ENCODE data around the gene AKR1C2. TPM values are rescaled to one million over a fixed set of nuclear protein-coding genes. Genes with fewer than 3 reads are reported as not detected.
"Not testable (repeated sequence)": the region's sequence is repeated elsewhere in the genome, so short reads cannot be mapped to it uniquely, and the experiment has no call there.

The AKR1C2 gene
- total and polyA plus RNA-seq, 9 donors: 2.0 to 24.5 (median 14.0) TPM

DNA sequence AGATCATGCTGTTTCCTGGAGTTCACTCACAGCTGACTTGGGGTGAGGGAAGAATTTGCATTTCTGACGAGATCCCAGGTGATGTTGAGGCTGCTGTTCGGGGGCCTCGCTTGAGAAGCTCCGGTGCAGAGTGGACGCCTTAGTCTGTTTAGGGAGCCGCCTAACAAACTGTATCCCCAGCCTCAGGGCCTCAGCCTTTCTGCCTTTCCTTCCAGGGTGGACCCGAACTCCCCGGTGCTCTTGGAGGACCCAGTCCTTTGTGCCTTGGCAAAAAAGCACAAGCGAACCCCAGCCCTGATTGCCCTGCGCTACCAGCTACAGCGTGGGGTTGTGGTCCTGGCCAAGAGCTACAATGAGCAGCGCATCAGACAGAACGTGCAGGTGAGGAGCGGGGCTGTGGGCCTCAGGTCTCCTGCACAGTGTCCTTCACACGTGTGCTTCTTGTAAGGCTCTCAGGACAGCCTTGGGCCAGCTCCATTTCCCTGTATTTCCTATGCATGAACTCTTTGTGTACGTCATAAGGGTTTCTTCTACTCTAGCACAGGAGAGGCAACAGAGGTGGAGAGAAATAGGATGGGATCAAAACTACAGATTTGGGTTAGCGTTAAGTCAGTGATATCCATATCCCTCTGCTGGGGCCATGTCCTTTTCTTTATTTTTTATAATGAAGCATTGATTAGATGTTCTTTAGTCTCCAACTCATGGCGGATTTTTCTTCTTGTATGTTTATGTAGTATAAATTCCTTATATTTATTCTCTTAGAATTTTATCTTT lies 31.1 kb downstream of the AKR1C2 start:
- DNase-seq; intact Hi-C loops (cut with DNase I); H3K27me3 ChIP-seq; H3K27ac ChIP-seq; H3K9me3 ChIP-seq; H3K4me1 ChIP-seq (ENCODE audit: insufficient read depth); H3K4me3 ChIP-seq; H3K36me3 ChIP-seq: not testable (repeated sequence)
- WGBS, 3 donors: 96 to 99% (median 97%) methylated on average over 8 to 17 of the region's 18 CpGs

DNA sequence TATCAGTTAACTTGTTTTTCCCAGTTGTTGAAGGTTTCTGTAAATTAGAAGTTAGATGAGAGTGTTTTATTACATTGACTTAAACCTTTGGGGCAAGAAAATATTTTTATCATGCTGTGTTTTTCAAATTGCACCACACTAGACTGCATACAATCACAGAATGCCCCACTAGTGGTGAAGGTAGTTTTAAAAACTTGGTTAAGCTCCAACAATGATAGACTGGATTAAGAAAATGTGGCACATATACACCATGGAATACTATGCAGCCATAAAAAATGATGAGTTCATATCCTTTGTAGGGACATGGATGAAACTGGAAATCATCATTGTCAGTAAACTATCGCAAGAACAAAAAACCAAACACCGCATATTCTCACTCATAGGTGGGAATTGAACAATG lies 33.3 kb downstream of the AKR1C2 start:
- H3K27me3 ChIP-seq; H3K36me3 ChIP-seq; intact Hi-C loops (cut with DNase I); H3K4me3 ChIP-seq; H3K9me3 ChIP-seq; H3K4me1 ChIP-seq (ENCODE audit: insufficient read depth); DNase-seq; H3K27ac ChIP-seq: not testable (repeated sequence)
- 91 to 100% (median 100%) methylated on average over 2 of the region's 2 CpGs for WGBS, 3 donors

DNA sequence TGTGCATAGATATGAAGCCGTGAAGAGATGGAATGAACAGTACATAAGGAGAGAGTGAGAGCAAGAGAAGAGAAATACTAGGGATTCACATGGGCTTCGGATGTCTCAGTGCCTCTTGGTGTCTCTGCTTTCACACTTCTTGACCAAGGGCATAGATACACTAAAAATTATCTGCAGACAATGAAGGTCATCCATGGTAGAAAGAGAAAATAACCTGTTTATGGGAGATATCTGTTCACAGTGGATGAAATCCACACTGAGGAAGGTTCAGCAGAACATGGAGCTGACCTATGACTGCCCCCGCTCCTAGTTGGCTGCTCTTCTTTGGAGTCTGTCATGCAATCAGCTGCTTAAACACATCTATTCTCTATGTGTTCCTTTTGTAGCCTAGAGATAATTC lies 34.4 kb downstream of the AKR1C2 start:
- H3K4me3 ChIP-seq; intact Hi-C loops (cut with DNase I): not testable (repeated sequence)
- WGBS, 3 donors: 92 to 97% (median 93%) methylated on average over 3 of the region's 3 CpGs

DNA sequence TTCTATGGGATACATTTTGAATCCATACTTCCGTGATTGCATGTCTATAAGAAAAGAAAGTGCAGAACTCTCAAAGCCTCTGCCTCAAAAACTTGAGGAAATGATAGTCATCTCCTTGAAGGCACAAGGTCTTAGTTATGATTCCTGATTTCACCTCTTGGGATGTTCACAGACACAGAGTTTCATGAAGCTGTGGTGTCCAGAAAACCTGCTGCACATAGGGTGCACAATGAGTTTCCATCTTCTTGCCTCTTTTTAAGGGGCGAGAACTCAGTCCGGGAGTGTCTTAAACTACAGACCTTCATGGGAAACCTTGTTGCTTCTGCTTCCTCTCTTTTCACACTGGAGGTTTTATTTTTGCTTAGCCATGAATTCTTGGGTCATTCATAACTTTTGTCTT lies 36.5 kb downstream of the AKR1C2 start:
- H3K36me3 ChIP-seq; DNase-seq; H3K27ac ChIP-seq; H3K4me1 ChIP-seq (ENCODE audit: insufficient read depth); H3K4me3 ChIP-seq; H3K9me3 ChIP-seq; H3K27me3 ChIP-seq; intact Hi-C loops (cut with DNase I): not testable (repeated sequence)
- WGBS, 3 donors: 96 to 98% (median 97%) methylated on average over 3 of the region's 3 CpGs

More for the DNA sequence above, 34.4 kb downstream of the AKR1C2 start:
- DNase-seq; H3K4me1 ChIP-seq (ENCODE audit: insufficient read depth); H3K36me3 ChIP-seq; H3K27me3 ChIP-seq; H3K9me3 ChIP-seq; H3K27ac ChIP-seq: not testable (repeated sequence)

DNA sequence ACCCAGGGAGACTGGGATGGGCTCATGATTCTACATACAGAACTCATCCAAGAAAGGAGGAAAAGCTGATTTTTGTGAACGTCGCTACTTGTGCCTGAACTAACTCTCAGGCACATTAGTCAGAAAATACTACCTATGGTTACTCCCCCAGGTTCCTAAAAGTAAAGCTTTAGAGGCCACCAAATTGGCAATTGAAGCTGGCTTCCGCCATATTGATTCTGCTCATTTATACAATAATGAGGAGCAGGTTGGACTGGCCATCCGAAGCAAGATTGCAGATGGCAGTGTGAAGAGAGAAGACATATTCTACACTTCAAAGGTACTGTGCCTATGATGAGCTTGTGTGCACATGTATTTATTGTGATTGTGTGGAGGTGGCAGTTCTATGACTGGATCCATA lies 37.9 kb downstream of the AKR1C2 start:
- intact Hi-C loops (cut with DNase I); H3K27me3 ChIP-seq; H3K4me1 ChIP-seq (ENCODE audit: insufficient read depth); H3K36me3 ChIP-seq; H3K9me3 ChIP-seq; H3K27ac ChIP-seq; DNase-seq; H3K4me3 ChIP-seq: not testable (repeated sequence)
- WGBS, 3 donors: 94 to 97% (median 95%) methylated on average over 4 of the region's 4 CpGs

DNA sequence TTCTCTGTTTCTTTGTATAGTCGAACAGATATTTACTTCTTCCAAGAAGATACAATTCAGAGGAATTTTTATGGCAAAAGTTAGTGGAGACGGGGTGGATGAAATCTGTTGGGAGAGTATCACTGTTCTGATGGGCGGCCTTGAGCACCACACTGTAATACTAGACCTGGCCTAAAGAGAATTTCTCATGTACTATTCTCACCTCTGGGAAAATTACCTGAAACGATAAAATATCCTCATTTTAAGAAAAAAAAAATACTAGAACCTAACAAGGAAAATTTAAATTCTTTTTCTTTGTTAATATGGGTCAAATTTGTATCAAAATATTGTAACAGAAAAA lies 39.9 kb downstream of the AKR1C2 start:
- H3K27ac ChIP-seq; H3K9me3 ChIP-seq; H3K4me1 ChIP-seq (ENCODE audit: insufficient read depth); H3K36me3 ChIP-seq; H3K4me3 ChIP-seq; DNase-seq; intact Hi-C loops (cut with DNase I); H3K27me3 ChIP-seq: not testable (repeated sequence)
- 30 to 44% (median 42%) methylated on average over 3 to 4 of the region's 4 CpGs for WGBS, 3 donors

DNA sequence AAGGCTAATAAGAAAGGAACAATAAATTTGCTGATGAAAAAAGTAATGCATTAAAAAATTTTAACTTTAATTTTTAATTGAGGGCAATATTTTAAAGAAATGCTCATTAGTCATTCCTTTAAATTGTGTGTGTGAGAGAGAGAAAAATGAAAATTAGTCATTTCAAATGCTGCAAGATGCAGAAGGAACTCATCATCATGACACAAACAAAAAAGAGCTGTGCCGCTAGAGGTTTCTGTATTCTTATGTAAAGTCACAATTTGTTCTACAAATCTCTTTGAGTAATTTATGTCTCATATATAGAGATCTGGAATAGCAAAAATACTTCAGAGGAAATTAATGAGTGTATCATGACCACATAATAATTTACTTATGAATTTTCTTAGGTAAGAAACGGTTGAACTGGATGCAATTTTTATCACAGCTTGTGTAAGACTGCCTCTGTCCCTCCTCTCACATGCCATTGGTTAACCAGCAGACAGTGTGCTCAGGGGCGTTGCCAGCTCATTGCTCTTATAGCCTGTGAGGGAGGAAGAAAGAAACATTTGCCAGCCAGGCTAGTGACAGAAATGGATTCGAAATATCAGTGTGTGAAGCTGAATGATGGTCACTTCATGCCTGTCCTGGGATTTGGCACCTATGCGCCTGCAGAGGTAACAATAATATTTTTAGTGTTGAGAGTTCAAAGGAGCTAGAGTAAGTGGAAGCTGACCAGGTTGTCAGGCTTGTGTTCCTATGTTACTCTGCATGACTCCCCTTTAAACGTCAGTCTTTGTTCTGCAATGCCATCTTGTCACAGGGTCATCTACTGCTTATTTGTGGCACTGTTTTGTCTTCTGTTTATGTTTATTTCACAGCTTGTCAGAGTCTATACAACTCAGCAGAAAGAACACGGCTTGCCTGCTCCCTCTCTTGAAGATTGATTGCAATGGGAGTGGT lies 40.5 kb downstream of the AKR1C2 start, which contains the start of gene AKR1C1:
TSS of gene AKR1C1 (plus strand) at position 540 of the 939 bp plus-strand sequence. CDS start at position 570, 30 bp downstream.
- DNase-seq: peak in 1 of 5 donors; percentile 29
- intact Hi-C loops (cut with DNase I); H3K36me3 ChIP-seq; H3K27ac ChIP-seq; H3K27me3 ChIP-seq; H3K4me1 ChIP-seq (ENCODE audit: insufficient read depth); H3K9me3 ChIP-seq; H3K4me3 ChIP-seq: not testable (repeated sequence)
- 7 to 22% (median 19%) methylated on average over 6 to 7 of the region's 7 CpGs for WGBS, 3 donors

DNA sequence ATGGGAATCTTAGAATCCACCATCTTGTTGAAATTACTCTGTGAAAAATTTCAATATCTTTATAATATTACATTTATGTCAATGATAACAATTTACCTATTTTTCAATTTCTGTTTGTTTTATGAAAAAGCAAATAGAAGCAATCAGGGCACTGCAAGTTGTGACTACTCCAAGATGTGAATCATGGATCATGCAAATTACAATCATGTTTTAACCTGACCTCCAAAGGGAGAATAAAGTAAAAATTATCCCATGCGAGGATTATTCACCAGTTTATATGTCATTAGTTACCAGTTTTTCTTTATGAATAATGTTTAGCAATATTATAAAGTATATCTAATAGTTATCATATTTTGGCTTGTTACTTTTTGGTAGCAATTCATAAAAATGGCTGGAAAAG lies 41.3 kb downstream of the AKR1C2 start:
- H3K9me3 ChIP-seq; H3K4me1 ChIP-seq (ENCODE audit: insufficient read depth); H3K27me3 ChIP-seq; DNase-seq; H3K4me3 ChIP-seq; H3K27ac ChIP-seq; H3K36me3 ChIP-seq; intact Hi-C loops (cut with DNase I): not testable (repeated sequence)
- WGBS, 3 donors: 52 to 75% (median 57%) methylated on average over 1 of the region's 1 CpG

DNA sequence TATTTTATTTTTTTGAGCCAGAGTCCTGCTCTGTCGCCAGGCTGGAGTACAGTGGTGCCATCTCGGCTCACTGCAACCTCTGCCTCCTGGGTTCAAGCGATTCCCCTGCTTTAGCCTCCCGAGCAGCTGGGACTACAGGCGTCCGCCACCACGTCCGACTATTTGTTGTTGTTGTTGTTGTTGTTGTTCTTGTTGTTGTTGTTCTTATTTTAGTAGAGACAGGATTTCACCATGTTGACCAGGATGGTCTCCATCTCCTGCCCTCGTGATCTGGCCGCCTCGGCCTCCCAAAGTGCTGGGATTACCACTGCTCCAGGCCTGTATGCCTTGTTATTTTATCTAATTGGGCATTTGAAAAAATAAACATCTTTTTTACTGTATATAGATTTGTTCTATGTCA lies 42.1 kb downstream of the AKR1C2 start:
- DNase-seq; H3K4me3 ChIP-seq; H3K27me3 ChIP-seq; H3K36me3 ChIP-seq; H3K27ac ChIP-seq; H3K4me1 ChIP-seq (ENCODE audit: insufficient read depth); H3K9me3 ChIP-seq; intact Hi-C loops (cut with DNase I): not testable (repeated sequence)
- 97% methylated on average over 11 of the region's 11 CpGs for WGBS, 3 donors

DNA sequence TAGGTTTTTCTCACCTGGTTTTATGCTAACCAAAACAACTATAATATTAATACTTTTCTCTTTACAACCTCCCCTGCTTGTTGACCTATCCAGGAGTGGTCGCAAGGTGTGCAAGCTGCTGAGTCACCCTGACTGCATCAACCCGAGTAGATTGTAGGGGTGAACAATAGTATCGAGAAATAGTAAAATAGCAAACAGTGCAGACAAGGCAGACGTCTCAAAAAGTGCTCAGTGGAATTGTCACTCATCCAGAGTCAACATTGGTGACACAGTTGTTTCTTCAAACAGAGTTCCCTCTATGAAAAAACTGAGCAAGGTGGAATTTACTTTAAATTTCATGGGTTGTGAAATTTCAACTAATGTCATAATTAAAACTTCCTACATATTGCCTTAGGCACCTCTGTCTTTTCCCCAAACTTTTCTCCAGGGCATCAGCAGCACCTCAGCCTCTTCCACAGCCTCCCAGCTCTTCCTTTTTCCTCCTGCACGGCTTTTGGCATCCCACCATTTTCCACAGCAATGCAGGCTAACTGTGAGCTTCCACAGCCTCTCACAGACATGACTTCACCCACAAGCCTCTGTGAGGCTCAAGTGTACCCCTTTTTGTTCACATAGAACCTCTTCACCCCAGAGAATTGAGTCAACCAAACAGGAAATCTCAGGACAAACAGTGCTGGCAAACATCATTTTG lies 46.6 kb downstream of the AKR1C2 start:
- H3K4me1 ChIP-seq (ENCODE audit: insufficient read depth); H3K9me3 ChIP-seq; H3K27me3 ChIP-seq; H3K36me3 ChIP-seq; intact Hi-C loops (cut with DNase I); DNase-seq; H3K27ac ChIP-seq; H3K4me3 ChIP-seq: not testable (repeated sequence)
- 78 to 83% (median 79%) methylated on average over 5 of the region's 5 CpGs for WGBS, 3 donors

DNA sequence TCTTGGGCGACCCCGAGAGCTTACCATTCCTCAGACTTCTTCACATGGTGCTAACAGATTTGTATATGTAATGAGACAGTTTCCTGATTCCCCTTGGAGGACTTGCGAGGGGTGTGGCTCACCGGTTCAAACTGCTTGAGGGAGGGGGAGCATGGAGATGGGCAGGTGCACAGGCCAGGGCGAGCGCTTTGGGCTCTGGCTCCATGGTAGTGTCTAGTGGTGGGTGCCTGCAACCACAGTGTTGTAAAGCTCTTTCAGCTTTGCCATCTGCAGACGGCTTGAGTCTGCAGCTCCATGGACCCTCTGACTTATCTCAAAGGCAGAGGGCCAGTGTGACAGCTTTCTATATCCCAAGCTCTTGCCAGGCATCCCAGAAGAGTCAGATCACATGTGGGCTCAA lies 47.6 kb downstream of the AKR1C2 start:
- H3K4me1 ChIP-seq (ENCODE audit: insufficient read depth); H3K4me3 ChIP-seq; H3K36me3 ChIP-seq; H3K27me3 ChIP-seq; H3K9me3 ChIP-seq; DNase-seq; intact Hi-C loops (cut with DNase I); H3K27ac ChIP-seq: not testable (repeated sequence)
- 83 to 92% (median 92%) methylated on average over 6 of the region's 7 CpGs for WGBS, 3 donors
